HG03103 (cell line): ENCODE measurements around the gene AUTS2.

ENCODE experiments used
- ATAC-seq: cut with Tn5 transposase; IDR thresholded peaks from one replicate; pipeline ENCODE4 v1.9.1; 2021; ENCODE audit warnings: low read depth; ENCODE audit not compliant: unreplicated experiment

Gene AUTS2

DNA sequence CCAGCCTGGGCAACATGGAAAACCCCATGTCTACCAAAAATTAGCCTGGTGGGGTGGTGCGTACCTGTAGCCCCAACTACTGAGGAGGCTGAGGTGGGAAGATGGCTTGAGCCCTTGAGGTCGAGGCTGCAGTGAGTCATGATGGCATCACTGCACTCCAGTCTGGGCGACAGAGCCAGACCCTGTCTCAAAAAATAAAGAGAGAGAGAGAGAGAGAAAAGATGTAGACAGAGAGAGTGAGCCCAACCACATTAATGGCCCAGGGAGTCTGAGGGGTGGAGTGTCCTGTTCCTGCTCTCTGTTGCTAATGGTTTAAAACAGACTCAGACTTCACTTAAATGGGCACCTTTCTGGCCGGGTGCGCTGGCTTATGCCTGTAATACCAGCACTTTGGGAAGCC, 1078.0 kb downstream of the AUTS2 start:
- no peak for ATAC-seq

DNA sequence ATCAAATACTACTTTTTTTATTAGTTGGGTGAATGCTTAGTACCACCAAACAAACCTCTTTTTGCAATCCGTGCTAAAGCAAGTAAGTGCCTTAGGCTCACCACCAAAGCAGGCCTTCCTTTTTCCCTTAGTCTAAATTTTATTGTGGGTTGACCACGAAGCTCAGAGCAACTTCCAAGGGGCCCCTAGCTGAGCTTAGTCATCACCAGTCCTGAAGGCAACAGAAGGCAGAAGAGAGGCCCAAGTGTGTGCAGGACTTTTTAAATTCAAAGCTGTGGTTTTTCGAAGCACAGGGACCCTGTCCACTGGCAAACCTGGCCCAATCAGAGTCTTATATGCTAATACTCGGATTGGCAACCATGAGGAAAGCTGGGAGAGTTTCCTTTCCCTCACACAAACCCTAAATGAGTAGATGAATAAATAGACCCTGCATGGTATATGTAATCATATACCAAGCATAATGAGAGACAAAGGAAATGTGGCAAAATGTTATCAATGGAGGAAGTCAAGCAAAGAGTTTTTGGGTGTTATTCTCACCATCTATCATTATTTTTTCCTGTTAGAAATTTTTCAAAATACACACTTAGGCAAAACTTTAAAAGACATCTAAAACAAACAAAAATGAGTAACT, 1080.5 kb downstream of the AUTS2 start:
- no peak for ATAC-seq

DNA sequence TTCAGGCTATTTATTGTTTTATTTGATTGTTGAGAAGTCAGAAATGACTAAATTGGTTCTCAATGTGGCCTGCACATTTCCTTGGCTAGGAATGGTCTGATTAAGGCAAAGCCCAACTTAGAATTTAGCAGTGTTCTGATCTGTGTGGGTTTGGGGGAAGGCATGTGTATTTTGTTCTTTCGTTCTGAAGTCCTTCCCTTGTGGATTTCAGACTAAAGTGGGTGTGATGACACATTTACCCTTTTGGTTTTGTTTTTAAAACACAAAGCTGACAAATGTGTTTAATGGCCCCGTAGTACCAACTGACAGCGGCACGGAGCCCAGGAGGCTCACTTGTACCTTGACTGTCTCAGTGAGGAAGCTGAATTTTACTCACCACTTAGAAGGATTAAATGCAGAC, 1081.4 kb downstream of the AUTS2 start:
- ATAC-seq = no peak

DNA sequence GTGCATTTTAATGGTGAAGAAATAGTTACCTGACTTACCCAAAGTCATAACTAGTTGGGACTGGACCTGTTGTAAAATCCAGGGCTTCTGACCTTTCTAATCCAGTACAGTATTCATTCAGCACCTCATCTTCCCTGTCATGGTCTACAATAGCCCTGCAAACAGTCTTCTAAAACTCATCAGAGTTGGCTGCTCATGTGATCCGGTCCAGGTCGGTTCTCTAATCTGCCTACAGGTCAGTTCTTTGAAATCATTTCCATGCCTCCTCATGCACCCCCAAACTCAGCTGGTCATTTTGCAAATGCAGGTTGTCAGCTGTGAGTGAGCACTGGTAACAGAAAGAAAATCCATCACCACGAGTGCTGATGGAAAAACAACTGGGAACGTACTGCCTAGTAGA, 1082.0 kb downstream of the AUTS2 start:
- no peak for ATAC-seq

DNA sequence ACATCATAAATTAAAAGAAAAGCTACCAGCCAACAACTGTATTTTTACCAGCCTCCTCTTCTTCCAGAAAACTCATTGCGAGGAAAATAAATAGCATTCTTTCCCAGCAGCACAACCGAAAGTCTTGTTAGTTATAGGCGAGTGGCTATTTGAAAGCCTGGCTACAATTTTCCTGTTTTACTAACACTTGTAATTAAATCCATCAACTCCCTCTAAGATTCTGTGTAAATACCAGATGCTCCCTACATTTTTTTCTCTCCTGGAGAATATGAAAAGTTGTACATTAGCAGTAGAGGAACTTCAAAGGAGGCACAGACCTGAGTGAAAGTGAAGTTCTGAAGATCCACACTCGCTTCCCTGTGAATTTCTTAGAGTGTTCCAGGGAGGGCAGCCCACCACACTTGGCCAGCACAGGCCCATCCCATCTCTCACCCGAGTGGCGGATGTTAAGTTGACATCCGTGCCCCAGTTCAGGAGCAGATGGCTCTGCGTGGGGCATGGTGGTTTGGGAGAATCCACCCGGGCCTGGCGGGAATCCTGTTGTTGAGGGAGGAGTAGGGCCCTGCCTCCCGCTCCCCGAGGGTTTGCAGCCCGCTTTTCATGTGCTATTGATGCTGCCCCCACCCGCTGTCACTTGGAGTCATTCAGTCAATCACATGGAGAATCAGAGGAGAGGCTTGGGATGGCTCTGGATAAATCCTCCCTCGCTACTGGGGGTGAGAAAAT, 1082.6 kb downstream of the AUTS2 start:
- ATAC-seq = no peak

DNA sequence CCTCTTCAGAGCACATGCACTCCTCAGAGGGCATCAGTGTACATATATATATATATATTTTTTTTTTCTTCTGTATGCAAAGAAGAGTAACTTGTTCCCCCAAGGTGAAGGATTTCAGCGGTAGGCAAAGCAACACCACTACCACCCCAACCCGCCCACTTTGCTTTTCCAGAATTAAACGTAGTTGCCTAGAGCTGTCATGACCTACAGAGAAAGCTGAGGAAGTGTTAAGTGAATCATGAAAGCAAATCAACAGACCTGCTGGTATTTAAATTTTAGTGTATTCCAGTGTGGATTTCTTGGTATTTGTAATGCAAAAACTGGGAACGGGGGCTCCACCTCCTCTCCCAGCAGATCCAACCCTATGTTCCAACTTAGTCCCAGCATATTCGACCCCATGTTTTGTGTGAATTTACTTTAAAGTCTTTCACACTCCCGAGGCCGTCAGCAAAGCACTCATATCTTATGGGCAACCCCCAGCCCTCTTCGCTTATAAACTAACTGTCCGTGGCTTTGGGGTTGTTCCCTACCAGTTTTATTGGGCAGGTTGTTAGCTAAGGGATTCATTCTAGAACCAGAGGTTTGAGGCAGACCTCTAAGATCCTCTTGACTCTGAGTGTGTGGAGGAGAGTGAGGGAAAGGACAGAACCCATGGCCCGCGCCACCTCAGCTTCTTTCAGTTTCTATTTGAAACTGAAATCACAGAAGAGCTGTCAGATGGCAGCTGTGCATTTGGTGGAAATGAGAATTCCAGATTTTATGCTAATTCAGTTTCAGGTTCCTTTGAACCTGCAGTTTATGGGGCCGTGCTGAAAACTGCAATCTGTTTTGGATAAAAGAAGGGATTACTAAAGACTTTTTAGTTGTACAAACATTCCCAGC, 1083.4 kb downstream of the AUTS2 start:
- peak; percentile 87 for ATAC-seq

DNA sequence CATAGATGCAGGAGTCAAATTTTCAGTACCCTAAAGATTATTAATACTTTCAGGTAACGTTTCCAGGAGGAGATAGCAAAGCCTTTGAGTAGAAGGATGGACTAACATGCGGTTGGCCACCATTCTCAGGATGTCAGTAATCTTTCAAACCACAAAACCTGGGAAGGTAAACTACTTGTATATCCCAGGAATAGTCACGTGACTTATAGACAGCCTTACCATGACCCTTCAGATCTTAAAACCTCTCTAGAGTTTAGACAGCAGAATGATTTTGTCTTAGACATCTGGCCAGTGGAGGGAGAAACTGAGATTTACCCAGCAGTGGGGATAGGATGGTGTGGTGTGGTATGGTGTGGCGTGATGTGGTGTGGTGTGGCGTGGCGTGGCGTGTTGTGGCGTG, 1085.9 kb downstream of the AUTS2 start:
- ATAC-seq = no peak

DNA sequence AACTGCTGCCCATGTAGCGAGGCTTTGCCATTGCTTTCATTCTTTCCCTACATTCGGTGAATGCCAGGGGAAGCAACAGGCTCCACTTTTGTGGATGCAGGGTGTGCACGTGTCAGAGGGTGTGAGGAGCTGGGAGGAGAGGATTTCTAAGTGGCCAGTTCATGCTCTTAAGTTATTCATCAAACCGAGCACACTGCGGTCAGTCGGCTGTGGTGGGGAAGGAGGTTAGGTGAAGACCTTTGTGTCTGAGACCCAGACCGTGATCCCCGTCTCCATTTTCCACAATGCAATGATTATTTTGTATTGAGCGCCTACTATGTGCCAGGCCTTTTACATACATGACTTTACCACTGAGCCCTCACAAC, 1095.0 kb downstream of the AUTS2 start:
- no peak for ATAC-seq

DNA sequence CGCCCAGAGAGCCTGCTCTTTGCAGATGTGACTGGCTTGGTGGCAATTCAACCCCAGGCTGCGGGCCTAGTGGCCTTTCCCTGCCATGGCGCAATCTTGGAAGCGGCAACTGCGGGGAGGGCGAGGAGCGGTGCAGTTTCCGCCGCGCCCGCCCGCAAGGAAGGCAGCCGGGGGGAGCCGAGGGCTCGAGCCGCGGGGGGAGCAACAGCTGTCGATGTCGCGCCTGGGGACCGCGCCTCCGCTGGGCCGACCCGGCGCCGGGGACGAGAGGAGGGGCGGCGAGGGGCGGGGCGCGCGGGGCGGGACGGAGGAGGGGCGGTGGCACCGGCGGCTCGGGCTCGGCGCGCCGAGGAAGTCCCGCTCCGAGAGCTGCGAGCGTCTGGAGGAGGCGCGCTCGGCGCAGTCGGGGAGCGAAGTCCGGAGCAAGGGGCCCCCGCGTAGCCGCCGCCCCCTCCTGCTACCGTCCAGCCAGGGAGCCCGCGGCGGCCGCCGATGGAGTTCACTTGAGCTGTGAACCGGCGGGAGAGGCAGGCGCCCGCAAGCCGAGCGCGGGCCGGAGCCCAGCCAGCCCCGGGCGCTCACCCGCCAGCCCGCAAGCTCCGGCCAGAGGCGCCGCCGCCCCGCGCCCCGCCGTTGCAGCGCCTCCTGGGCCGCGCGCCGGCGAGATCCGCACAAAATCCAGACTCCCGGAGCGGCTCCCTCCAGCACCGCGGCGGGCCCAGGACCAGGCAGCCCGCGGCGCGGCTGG, 1095.6 kb downstream of the AUTS2 start:
- peak; percentile 66 for ATAC-seq

DNA sequence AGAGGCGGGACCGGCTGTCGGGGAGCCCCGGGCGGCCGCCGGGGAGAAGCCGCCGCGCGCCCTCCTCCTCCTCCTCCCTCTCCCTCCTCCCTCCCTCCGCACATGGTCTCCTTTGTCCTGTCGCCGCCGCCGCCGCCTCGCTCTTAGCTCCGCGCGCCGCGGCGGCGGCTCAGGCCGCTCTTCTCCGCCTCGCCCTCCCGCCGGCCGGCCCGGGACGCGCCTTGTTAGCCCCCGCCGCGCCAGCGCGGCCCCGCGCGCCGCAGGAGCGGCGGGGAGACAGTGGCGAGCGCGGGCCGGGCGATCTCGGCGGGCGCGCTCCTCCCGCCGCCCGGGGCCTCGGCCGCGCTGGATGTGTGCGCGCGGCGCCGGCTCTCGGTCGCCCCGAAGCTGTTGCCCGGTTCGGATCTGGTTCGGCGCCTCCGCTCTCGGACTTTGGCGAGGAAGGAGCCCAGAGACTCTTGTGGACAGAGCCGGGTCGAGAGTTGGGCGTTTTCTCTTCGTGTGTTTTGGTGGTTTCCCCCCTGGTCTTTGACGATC, 1096.2 kb downstream of the AUTS2 start:
- peak; percentile 35 for ATAC-seq

DNA sequence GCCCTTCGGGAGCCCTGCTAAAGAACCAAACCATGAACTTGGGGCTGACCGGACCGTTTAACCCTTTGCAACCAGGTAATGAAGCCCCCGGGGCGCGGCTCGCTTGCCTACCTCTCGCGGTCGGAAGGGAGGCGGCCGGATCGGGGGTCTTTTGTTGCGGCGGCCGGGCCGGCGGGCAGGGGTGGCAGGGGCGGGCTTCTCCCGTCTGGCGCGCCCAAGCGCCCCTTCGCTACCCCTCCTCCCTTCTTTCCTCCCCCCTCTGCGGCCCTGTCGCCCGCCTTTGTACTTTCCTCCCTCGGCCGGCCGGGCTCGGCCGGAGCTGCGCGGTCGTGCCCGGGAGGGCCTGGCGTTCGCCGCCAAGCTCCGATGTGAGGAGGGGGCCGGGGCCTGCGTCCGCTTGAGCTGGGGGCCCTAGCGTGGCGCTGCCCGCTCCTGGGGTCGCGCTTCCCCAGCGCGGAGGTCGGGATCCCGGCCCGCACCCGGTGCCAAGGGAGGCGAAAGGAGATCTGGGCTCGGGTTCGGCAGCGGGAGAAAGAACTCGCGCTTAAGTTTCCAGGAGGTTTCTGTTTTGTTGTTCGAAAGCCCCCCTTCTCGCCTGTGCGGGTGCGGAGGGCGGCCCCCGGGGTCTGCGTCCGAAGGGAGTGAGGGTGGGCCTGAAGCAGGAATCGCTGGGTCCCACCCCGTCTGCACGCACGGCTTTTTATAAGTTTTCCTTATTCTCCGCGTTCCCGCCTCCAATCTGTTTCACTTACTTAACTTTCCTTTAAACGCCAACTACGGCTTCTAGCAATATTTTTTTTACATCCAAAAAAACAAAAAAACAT, 1096.9 kb downstream of the AUTS2 start:
- ATAC-seq = no peak

DNA sequence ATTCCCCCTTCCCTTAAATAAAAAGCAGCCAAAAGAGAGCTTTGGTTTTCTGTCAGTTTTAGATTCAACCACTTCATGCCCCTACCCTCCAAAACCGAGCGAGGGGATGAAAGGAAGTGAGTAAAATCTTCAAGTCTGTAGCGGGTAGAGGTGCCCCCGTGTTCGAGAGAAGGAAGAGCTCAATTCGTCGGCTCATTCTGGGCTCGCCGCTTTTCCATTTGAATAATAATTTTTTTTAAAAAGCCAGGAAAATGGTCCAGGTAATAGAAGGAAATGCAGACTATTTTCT, 1097.5 kb downstream of the AUTS2 start:
- no peak for ATAC-seq

DNA sequence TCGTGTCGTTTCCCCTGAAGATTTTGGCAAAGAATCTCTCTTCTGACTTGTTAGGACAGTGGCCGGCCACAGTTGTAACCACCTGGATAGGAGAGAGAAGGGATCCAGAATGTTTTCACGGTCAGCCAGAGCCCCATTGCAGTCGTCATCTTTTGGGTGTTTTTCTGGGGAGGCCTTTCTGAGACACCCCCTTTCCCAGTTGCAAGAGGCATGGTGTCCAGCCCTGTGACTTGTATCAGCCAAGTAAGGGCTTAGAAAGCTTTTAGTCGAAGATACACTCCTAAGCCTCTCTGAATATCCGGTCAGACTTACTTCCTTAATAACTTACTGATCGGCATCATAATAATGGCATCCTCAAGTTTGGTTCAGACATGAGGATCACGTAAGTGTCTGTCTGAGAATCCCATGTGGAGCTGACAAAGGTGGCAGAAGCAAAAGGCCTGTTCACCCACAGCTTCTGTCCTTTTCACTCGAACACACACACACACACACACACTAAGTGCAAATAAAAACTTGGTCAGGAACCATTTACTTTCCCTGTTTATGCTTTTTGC, 1098.0 kb downstream of the AUTS2 start:
- no peak for ATAC-seq

DNA sequence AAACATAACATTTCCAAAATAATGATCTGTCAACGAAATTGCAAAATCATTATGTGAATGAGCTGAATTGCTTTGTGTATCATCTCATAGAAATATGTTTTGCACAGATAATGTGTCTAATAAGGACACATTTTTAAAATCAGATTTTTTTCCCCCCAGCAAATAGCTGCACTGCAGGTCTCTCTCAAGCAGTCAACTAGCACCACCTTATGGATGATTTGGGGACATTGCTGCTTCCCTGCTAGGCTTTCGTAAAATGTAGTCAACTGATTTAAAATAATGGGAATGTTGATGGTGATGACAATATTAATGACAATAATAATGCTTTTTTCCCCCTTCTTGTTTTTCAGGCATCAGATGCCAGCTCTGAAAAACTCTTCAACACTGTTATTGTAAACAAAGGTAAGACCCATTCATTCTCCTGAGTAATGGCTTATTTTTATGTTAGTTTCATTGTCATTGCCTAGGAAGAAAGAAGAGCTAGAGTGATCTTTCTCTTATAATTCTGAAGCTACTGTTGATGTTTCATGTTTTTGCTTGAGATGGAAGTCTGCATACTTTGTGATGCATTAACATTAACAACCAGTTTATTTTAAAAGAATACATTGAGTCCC, 1100.1 kb downstream of the AUTS2 start:
- ATAC-seq = no peak

DNA sequence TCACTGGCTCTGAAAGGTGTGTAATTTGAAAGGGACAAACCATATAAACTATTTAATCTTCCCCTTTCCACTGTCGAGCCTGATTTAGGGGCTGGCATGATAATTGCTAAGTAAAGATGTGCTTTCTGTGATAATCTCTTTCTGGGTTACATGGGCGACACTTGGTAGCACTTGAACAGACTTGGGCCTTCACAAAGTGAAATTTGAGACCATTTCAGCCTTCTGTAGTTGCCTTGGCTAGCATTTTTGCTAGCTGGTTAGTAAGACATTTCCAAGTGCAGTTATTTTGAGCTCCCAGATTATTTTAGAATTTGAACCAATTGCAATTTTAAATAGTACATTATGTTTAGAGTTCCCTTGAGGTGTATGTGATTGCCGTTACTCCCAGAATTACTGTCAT, 1101.0 kb downstream of the AUTS2 start:
- ATAC-seq = no peak

DNA sequence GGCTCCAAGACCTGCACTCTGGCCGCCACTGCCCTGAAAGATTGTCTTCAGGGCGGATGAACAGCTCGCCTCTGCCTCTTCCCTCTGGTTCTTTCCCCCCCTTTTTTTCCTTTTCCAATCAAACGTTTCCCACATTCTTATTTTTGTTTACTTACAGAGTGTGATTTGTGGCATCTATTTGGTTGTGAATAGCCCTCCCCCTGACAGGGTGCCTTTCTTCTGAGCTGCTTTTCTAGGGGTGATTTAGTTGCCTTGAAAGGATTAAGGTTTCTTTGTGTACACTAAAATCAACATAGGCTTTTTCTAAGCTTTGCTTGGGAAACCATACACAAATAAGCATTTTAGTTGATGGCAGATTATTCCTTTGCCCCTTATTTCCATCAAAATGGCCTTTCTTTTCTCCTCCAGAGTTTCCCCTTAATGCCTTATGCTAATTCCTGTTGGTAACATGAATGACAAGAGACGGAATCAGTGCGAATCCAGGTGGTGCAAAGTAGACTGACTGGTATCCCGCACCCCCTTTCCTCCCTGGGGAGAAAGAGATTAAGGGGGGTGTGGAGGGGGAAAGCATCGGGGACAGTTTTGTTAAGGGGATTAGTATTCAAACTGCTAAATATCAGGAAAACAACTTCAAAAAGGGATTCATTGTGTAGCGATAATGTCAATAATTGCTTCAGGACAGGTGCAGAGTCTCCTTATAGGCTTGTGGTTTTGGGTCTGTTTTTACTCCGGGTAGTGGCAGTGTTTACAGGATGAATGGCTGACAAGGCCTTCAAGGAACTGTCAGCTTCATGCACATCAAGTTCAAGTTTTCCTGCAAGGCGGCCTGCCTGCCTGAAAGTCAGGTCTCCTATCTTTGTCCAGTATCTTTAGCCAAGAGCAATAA, 1102.0 kb downstream of the AUTS2 start:
- no peak for ATAC-seq

DNA sequence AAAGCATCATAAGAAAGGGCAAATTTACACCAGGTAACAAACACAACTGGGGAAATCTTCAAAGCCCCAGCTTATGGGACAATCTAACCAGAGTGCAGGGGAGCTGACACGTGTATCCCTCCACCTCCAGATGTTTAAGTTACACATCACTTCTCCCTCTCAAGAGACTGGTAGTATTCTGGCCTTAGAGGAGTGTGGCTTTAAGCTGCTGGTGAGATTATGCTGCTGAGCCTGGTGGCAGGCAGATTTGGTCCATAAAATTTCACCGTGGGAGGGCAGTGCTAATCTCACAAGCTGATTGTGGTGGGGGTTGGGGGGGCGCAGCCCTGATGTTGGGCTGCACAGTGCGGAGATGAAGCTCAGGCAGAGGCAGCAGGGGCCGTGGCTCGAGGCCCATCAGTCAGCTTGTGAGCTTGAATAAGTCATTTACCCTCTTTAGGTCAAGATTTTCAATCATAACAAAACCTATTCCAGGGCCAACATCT, 1102.7 kb downstream of the AUTS2 start:
- no peak for ATAC-seq

DNA sequence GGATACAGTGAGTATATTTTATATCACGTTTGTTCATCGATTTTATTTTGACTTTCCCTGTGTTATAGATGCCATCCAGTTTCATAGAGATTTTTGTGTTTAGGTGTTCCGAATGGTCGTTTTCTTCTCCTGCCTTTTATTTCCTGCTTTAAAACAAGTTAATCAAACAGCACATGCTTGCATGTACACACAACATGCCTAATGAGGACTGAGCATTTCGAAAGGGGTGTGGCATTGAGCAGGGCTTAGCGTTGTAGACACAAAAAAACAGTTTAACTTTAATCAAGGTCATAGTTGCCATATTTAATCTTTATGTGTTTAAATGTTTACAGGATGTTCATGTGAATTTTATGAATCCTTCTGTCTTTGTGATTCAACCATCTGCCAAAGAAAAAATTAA, 1103.2 kb downstream of the AUTS2 start:
- ATAC-seq = no peak
